Measurements from ENCODE around the gene DEFB125.
"Not testable (repeated sequence)": the region's sequence is repeated elsewhere in the genome, so short reads cannot be mapped to it uniquely, and the experiment has no call there.

DEFB125 gene

DNA sequence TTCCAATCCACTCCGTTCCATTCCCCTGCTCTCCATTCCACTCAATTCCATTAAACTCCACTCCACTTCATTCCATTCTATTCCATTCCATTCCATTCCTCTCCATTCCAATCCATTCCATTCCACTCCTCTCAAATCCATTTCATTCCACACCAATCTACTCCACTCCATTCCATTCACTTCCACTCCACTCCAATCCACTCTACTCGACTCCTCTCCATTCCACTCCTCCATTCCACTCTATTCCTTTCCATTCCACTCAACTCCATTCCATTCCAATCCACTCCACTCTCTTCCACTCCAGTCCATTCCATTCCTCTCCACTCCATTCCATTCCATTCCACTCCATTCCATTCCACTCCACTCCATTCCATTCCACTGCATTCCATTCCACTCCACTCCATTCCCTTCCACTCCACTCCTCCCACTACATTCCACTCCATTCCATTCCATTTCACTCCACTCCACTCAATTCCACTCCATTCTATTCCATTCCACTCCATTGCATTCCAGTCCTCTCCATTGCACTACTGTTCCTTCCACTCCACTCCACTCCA, 22.6 kb upstream of the DEFB125 start:
- no peak overlapping the region for H3K4me3 ChIP-seq
- TF ChIP-seq CTCF (IDR thresholded peaks at IDR 0.05), result no peak

DNA sequence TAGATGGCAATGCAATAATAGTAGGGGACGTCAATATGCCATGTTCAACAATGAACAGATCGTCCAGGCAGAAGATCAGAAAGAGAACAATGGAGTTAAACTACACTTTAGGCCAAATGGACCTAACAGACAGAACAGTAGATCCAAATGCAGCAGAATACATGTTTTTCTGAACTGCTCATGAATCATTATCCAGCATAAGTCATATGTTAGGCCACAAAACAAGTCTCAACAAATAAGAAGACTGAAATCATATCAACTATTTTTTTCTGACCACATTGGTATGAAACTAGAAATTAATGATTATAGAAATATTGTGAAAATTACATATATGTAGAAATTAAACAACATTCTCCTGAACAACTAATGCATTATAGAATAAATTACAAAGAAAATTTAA, 10.2 kb upstream of the DEFB125 start:
- Histone ChIP-seq H3K4me3 (no peak overlapping the region), H3K27ac (no peak overlapping the region)
- DNase-seq (ENCODE audit: low spot score), result no peak
- TF ChIP-seq CTCF (IDR thresholded peaks at IDR 0.05), result no peak

More for the DNA sequence above, 22.6 kb upstream of the DEFB125 start:
- no peak for DNase-seq (ENCODE audit: low spot score)
- H3K27ac ChIP-seq, result no peak overlapping the region

DNA sequence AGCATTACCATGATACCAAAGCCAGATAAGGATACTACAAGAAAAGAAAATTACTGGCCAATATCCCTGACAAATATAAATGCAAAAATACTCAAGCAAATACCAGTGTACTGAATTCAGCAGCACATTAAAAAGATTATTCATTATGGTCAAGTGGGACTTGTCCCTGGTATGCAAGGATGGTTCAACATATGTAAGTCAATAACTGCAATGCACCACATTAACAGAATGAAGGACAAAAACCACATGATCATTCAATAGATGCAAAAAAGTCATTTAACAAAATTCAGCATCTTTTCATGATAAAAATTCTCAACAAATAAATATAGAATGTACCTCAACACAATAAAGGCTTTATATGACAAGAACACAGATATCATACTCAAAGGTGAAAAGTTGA, 9.1 kb upstream of the DEFB125 start:
- no peak for DNase-seq (ENCODE audit: low spot score)
- Histone ChIP-seq H3K27ac (no peak overlapping the region), H3K4me3 (no peak overlapping the region)
- TF ChIP-seq CTCF (IDR thresholded peaks at IDR 0.05), result no peak

DNA sequence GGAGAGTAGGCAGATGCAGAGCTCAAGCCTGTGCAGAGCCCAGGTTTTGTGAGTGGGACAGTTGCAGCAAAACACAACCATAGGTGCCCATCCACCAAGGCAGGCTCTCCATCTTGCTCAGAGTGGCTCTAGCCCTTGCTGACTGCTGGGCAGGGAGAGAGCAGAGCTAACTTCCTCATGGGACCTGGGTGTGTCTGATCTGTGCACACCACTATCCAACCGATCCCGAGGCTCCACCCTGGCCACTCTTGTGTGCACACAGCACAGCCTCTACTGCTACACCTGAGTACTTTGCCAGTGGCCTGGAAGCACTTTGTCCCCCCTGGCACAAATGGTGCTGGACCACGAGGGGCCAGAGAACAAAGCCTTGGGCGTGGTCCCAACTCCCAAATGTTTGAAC, 7.9 kb upstream of the DEFB125 start:
- no peak overlapping the region for H3K27ac ChIP-seq
- no peak for DNase-seq (ENCODE audit: low spot score)
- no peak overlapping the region for H3K4me3 ChIP-seq
- no peak for TF ChIP-seq CTCF (IDR thresholded peaks at IDR 0.05)

DNA sequence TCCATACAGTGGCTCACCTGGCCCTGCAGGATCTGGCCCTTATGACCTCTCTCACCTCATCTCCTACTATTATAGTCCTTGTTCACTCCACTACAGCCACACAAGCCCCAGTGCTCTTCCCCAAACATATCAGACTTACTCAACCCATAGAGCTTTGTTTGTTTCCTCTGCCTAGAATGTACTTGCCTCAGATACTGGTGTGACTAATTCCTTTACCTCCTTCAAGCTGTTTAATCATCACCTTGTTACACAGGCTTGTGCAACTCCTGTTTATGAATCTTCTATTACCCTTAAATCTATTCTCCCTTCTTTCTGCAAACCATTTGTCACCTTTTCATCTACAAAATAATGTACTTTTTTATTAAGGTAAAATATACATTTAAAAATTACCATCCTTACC, 3.2 kb downstream of the DEFB125 start:
- Histone ChIP-seq H3K27ac (no peak overlapping the region), H3K4me3 (no peak overlapping the region)
- no peak for TF ChIP-seq CTCF (IDR thresholded peaks at IDR 0.05)
- no peak for DNase-seq (ENCODE audit: low spot score)

DNA sequence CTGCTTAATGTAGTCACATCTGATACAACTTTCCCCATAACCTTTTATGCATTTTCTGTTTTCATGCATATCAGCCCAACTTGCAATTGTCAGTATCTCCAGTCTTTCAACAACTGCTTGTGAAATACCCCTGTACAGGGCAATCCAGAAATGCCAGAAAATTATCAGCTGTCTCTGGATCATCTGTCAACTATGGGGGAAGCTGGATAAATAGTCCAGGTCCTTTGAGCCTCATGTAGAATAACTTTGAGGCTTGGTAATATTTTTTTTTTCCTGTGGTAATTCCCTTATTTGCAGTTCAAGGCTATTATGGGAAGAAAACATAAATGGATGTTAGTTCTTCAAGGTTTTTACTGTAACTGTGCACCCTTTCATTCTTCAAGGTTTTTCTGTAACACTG, 6.2 kb downstream of the DEFB125 start:
- no peak overlapping the region for H3K27ac ChIP-seq
- no peak for TF ChIP-seq CTCF (IDR thresholded peaks at IDR 0.05)
- no peak for DNase-seq (ENCODE audit: low spot score)
- no peak overlapping the region for H3K4me3 ChIP-seq

- no peak overlapping the region for H3K4me3 ChIP-seq
- no peak overlapping the region for H3K27ac ChIP-seq
- no peak for DNase-seq (ENCODE audit: low spot score)
- TF ChIP-seq CTCF (IDR thresholded peaks at IDR 0.05), result no peak
These were observed 7.7 kb downstream of the DEFB125 start for GRCh38 chr20:95215-95614.

DNA sequence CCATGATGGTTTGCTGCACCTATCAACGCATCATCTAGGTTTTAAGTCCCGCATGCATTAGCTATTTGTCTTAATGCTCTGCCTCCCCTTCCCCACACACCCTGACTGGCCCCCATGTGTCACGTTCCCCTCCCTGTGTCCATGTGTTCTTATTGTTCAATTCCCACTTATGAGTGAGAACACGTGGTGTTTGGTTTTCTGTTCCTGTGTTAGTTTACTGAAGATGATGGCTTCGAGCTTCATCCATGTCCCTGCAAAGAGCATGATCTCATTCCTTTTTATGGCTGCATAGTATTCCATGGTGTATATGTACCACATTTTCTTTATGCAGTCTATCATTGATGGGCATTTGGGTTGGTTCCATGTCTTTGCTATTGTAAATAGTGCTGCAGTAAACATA, 10.2 kb downstream of the DEFB125 start:
- DNase-seq (ENCODE audit: low spot score); H3K27ac ChIP-seq; H3K4me3 ChIP-seq: not testable (repeated sequence)

Data from coronary artery (tissue), 2 donors.